HCT116 (cell line): ENCODE measurements around the gene ABHD16A.

Source experiments
- TF ChIP-seq, protein P1 (sequence below), 3 experiments: fragments of 200-600 bp in 1 of 3; sonication (generic) in 1 of 3; IDR thresholded peaks in 2 of 3; conservative IDR thresholded peaks in 1 of 3; 2 replicates each; pipeline ENCODE4 v1.5.1; 2012 to 2017; ENCODE audit warnings: low read depth in 2 of 3, low read length in 2 of 3, antibody characterized with exemption in 1 of 3, borderline replicate concordance in 1 of 3, control low read depth in 1 of 3, mild to moderate bottlenecking in 1 of 3, mixed read lengths in 1 of 3, mixed run types in 1 of 3, moderate library complexity in 1 of 3; ENCODE audit not compliant: insufficient read depth in 1 of 3
- TF ChIP-seq, protein P2 (sequence below): IDR thresholded peaks from 2 replicates; pipeline ENCODE4 v1.6.1; 2012

DNA sequence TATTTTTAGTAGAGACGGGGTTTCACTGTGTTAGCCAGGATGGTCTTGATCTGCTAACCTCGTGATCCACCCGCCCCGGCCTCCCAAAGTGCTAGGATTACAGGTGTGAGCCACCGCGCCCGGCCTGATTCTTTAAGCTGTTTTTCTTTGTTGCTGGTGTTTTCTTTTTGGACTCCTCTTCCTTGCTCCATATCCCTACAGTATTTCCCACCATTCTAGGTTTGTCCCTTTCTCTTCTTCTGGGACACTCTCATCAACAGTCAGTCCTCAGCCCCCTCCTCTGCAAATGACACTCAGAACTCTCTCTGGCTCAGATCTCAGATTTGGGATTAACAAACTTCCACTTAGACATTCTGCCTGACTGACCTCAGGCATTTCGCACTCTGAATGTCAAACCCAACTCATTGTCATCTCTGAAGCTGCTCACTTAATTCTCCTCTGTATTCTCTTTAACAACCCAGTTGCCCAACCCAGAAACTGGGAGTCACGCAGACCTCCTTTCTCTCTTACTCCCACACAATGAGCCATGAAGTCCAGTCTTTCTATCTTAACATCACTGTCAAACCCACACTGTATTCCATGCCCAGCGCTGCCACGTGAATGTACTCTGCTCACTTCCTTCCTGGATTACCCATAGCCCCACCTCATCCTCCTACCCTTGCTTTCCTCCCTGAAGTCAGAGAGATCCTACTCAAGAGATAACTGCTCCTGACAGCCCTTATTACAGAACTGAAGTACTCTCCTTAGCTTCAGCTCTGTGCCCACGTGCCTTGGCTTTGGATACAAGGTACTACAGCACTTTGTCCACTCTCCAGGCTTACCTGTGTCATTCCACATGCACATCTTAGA is 22.6 kb upstream of the ABHD16A start:
- TF ChIP-seq, protein P1, sequence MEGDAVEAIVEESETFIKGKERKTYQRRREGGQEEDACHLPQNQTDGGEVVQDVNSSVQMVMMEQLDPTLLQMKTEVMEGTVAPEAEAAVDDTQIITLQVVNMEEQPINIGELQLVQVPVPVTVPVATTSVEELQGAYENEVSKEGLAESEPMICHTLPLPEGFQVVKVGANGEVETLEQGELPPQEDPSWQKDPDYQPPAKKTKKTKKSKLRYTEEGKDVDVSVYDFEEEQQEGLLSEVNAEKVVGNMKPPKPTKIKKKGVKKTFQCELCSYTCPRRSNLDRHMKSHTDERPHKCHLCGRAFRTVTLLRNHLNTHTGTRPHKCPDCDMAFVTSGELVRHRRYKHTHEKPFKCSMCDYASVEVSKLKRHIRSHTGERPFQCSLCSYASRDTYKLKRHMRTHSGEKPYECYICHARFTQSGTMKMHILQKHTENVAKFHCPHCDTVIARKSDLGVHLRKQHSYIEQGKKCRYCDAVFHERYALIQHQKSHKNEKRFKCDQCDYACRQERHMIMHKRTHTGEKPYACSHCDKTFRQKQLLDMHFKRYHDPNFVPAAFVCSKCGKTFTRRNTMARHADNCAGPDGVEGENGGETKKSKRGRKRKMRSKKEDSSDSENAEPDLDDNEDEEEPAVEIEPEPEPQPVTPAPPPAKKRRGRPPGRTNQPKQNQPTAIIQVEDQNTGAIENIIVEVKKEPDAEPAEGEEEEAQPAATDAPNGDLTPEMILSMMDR (IDR thresholded peaks at IDR 0.05 in 2 of 3, conservative IDR thresholded peaks at IDR 0.05 in 1 of 3; ENCODE audit: borderline replicate concordance in 1 of 3, insufficient read depth in 1 of 3, low read depth in 2 of 3, low read length in 2 of 3) = no peak
- TF ChIP-seq, protein P2, sequence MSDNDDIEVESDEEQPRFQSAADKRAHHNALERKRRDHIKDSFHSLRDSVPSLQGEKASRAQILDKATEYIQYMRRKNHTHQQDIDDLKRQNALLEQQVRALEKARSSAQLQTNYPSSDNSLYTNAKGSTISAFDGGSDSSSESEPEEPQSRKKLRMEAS = no peak
